Left hindlimb (tissue), 1 donor: ENCODE data around the gene ACSM2B.
"Not testable (repeated sequence)": the region's sequence is repeated elsewhere in the genome, so short reads cannot be mapped to it uniquely, and the experiment has no call there.

Experiments
- DNase-seq: peaks from one replicate; pipeline ENCODE4 v3.0.0-alpha.2; 2018

Gene ACSM2B

GRCh38 chr16:20595068-20595467, 18.9 kb upstream of the ACSM2B start:
- not testable (repeated sequence) for DNase-seq

GRCh38 chr16:20592780-20593179, 16.6 kb upstream of the ACSM2B start:
- DNase-seq = not testable (repeated sequence)

GRCh38 chr16:20589486-20589885, 13.3 kb upstream of the ACSM2B start:
- DNase-seq = not testable (repeated sequence)

- DNase-seq = not testable (repeated sequence)
These were observed 11.5 kb upstream of the ACSM2B start for GRCh38 chr16:20587645-20588074.

- not testable (repeated sequence) for DNase-seq
These were observed 10.5 kb upstream of the ACSM2B start for GRCh38 chr16:20586716-20587115.

- not testable (repeated sequence) for DNase-seq
These were observed 9.9 kb upstream of the ACSM2B start for GRCh38 chr16:20586112-20586511.

GRCh38 chr16:20580487-20581259, 4.5 kb upstream of the ACSM2B start:
- not testable (repeated sequence) for DNase-seq

GRCh38 chr16:20578091-20578490, 1.9 kb upstream of the ACSM2B start:
- DNase-seq = not testable (repeated sequence)

GRCh38 chr16:20569117-20569651, 7.0 kb downstream of the ACSM2B start:
- DNase-seq = not testable (repeated sequence)

- DNase-seq = no peak
These were observed 7.8 kb downstream of the ACSM2B start for GRCh38 chr16:20568404-20568803.

GRCh38 chr16:20566864-20567263, 9.3 kb downstream of the ACSM2B start:
- DNase-seq = no peak

GRCh38 chr16:20565334-20565733, 10.8 kb downstream of the ACSM2B start:
- not testable (repeated sequence) for DNase-seq

GRCh38 chr16:20564218-20564617, 11.9 kb downstream of the ACSM2B start:
- not testable (repeated sequence) for DNase-seq

- DNase-seq = not testable (repeated sequence)
These were observed 20.5 kb downstream of the ACSM2B start for GRCh38 chr16:20555628-20556027.

GRCh38 chr16:20554689-20555088, 21.5 kb downstream of the ACSM2B start:
- not testable (repeated sequence) for DNase-seq

- not testable (repeated sequence) for DNase-seq
These were observed 22.7 kb downstream of the ACSM2B start for GRCh38 chr16:20553493-20553892.

GRCh38 chr16:20546951-20547350, 29.2 kb downstream of the ACSM2B start:
- DNase-seq = not testable (repeated sequence)

- DNase-seq = not testable (repeated sequence)
These were observed 29.8 kb downstream of the ACSM2B start for GRCh38 chr16:20546278-20546853.

GRCh38 chr16:20540603-20541316, 35.4 kb downstream of the ACSM2B start:
- DNase-seq = not testable (repeated sequence)

GRCh38 chr16:20538687-20539086, 37.5 kb downstream of the ACSM2B start:
- no peak for DNase-seq

GRCh38 chr16:20538181-20538580, 38.0 kb downstream of the ACSM2B start:
- no peak for DNase-seq

- not testable (repeated sequence) for DNase-seq
These were observed 39.5 kb downstream of the ACSM2B start for GRCh38 chr16:20536669-20537068.

GRCh38 chr16:20532284-20532792, 43.8 kb downstream of the ACSM2B start:
- DNase-seq = not testable (repeated sequence)
